Measurements from ENCODE around the gene CNRIP1. TPM values are rescaled to one million over a fixed set of nuclear protein-coding genes. Genes with fewer than 3 reads are reported as not detected.

CNRIP1 gene
- polyA plus RNA-seq, 2 of the 4 experiments (the other 2 are of a cell fraction), result 0.93 to 2.9 TPM

DNA sequence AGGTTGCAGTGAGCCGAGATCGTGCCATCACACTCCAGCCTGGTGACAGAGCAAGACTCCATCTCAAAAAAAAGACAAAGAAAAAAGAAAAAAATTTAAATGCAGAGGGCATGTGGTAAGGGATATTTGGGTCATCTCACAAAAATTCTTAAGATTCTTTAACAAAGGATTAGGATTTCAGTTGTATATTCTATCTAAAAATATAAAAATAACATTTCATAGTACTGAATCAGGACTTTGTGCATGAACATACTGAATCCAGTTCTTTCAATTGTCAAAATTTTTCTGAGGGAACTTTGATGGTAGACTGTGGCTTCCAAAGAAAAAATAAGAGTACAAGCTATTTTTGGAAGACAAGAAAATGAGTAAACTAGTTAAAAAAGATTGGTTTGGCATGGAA lies 60.9 kb downstream of the CNRIP1 start:
- no peak for FAIRE-seq
- CTCF ChIA-PET, result interaction anchor here (1.5 kb wide), 1 partner anchor 24 kb away, joined by 5 read pairs; no protein-coding TSS in a partner anchor
- POLR2A ChIA-PET, result no interaction called here
- Histone ChIP-seq H3K4me1 (peaks cover 6% of the 10 kb centered on the region), H3K27ac (no peak overlapping the region), H3K4me2 (no peak overlapping the region), H3K9me3 (no peaks in the 10 kb centered on the region), H3K4me3 (no peak overlapping the region)
- 95% methylated on average over 2 of the region's 2 CpGs for WGBS (ENCODE audit: missing lambda C conversion rate)
- ATAC-seq, result no peak
- TF ChIP-seq, protein P1, sequence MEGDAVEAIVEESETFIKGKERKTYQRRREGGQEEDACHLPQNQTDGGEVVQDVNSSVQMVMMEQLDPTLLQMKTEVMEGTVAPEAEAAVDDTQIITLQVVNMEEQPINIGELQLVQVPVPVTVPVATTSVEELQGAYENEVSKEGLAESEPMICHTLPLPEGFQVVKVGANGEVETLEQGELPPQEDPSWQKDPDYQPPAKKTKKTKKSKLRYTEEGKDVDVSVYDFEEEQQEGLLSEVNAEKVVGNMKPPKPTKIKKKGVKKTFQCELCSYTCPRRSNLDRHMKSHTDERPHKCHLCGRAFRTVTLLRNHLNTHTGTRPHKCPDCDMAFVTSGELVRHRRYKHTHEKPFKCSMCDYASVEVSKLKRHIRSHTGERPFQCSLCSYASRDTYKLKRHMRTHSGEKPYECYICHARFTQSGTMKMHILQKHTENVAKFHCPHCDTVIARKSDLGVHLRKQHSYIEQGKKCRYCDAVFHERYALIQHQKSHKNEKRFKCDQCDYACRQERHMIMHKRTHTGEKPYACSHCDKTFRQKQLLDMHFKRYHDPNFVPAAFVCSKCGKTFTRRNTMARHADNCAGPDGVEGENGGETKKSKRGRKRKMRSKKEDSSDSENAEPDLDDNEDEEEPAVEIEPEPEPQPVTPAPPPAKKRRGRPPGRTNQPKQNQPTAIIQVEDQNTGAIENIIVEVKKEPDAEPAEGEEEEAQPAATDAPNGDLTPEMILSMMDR (IDR thresholded peaks at IDR 0.05), result no peak
- no peak for TF ChIP-seq ZNF302 (CRISPR knock-in tag; IDR thresholded peaks at IDR 0.05)
- DNase-seq (ENCODE audit: low read depth in 1 of 2, low spot score in 1 of 2), result no peak

DNA sequence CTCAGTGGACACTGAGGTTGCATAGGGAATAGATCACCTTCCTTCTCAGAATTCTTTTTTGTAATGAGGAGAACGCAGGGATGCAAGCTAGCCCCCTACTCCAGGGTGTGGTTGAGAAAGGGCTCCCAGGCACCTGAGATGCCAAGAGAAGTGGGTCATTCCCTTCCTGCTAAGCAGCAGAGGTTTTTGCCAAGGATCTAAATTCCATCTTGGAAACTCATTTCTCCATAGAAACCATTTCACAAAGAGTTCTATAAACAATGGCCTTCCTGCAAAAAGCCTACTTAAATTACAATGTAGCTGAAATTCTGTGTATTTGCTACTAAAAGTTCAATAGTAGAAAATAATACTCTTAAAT lies 63.7 kb downstream of the CNRIP1 start:
- Histone ChIP-seq H3K9me3 (no peaks in the 10 kb centered on the region), H3K4me3 (no peak overlapping the region), H3K27ac (no peak overlapping the region), H3K4me1 (peaks cover 7% of the 10 kb centered on the region), H3K4me2 (no peak overlapping the region)
- ChIA-PET POLR2A (no interaction called here), CTCF (no interaction called here)
- FAIRE-seq (no peak), DNase-seq (ENCODE audit: low read depth in 1 of 2, low spot score in 1 of 2) (no peak), ATAC-seq (no peak)
- WGBS (ENCODE audit: missing lambda C conversion rate), result 94% methylated on average over 1 of the region's 1 CpG
- TF ChIP-seq, protein P2, sequence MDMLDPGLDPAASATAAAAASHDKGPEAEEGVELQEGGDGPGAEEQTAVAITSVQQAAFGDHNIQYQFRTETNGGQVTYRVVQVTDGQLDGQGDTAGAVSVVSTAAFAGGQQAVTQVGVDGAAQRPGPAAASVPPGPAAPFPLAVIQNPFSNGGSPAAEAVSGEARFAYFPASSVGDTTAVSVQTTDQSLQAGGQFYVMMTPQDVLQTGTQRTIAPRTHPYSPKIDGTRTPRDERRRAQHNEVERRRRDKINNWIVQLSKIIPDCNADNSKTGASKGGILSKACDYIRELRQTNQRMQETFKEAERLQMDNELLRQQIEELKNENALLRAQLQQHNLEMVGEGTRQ (IDR thresholded peaks at IDR 0.05), result no peak
- TF ChIP-seq ZSCAN20 (CRISPR knock-in tag; IDR thresholded peaks at IDR 0.05) (no peak), SMC3 (IDR thresholded peaks at IDR 0.05) (no peak), KDM1A (IDR thresholded peaks at IDR 0.05; ENCODE audit: low read depth) (no peak), RCOR1 (IDR thresholded peaks at IDR 0.05; ENCODE audit: low read depth, low read length) (no peak), CHD2 (IDR thresholded peaks at IDR 0.05; ENCODE audit: low read length, partially characterized antibody) (no peak), ZNF302 (CRISPR knock-in tag; IDR thresholded peaks at IDR 0.05) (no peak), HDAC2 (IDR thresholded peaks at IDR 0.05) (no peak), RAD21 (conservative IDR thresholded peaks at IDR 0.05 in 1 of 2, IDR thresholded peaks at IDR 0.05 in 1 of 2) (no peak)
- TF ChIP-seq, protein P3, sequence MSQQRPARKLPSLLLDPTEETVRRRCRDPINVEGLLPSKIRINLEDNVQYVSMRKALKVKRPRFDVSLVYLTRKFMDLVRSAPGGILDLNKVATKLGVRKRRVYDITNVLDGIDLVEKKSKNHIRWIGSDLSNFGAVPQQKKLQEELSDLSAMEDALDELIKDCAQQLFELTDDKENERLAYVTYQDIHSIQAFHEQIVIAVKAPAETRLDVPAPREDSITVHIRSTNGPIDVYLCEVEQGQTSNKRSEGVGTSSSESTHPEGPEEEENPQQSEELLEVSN (IDR thresholded peaks at IDR 0.05; ENCODE audit: borderline replicate concordance, low read depth), result no peak

GRCh38 chr2:68253219-68254068 lies 66.3 kb downstream of the CNRIP1 start:
- peak overlapping the region; percentile 92 for H3K4me2 ChIP-seq
- TF ChIP-seq HOXB13 (CRISPR knock-in tag; IDR thresholded peaks at IDR 0.05; ENCODE audit: low read depth), result no peak
- TF ChIP-seq, protein P4, sequence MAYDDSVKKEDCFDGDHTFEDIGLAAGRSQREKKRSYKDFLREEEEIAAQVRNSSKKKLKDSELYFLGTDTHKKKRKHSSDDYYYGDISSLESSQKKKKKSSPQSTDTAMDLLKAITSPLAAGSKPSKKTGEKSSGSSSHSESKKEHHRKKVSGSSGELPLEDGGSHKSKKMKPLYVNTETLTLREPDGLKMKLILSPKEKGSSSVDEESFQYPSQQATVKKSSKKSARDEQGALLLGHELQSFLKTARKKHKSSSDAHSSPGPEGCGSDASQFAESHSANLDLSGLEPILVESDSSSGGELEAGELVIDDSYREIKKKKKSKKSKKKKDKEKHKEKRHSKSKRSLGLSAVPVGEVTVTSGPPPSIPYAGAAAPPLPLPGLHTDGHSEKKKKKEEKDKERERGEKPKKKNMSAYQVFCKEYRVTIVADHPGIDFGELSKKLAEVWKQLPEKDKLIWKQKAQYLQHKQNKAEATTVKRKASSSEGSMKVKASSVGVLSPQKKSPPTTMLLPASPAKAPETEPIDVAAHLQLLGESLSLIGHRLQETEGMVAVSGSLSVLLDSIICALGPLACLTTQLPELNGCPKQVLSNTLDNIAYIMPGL (CRISPR knock-in tag; IDR thresholded peaks at IDR 0.05; ENCODE audit: borderline replicate concordance), result peak; percentile 28; the same call in 1 of the 2 replicates
- TF ChIP-seq EHF (CRISPR knock-in tag; IDR thresholded peaks at IDR 0.05), result no peak
- TF ChIP-seq CBX2 (IDR thresholded peaks at IDR 0.05; ENCODE audit: borderline replicate concordance, low read depth), result no peak
- no peak for TF ChIP-seq SREBF2 (IDR thresholded peaks at IDR 0.05)
- TF ChIP-seq TP53 (CRISPR knock-in tag; IDR thresholded peaks at IDR 0.05), result 0 out of 2 replicates have a peak, but pooled peaks have one; percentile 13
- no peak for TF ChIP-seq POLR2A (IDR thresholded peaks at IDR 0.05; ENCODE audit: low read length)
- TF ChIP-seq MYC (IDR thresholded peaks at IDR 0.05; ENCODE audit: borderline replicate concordance, low read length), result no peak
- no peak for TF ChIP-seq FOSB (CRISPR knock-in tag; IDR thresholded peaks at IDR 0.05)
- TF ChIP-seq NR3C1 (IDR thresholded peaks at IDR 0.05), result no peak
- TF ChIP-seq CEBPB (IDR thresholded peaks at IDR 0.05), result no peak
- no peak for TF ChIP-seq BHLHE40 (IDR thresholded peaks at IDR 0.05; ENCODE audit: low read depth, low read length)
- H3K27ac ChIP-seq, result peak overlapping the region; percentile 93 to 99
- WGBS (ENCODE audit: missing lambda C conversion rate), result 3% methylated on average over 15 of the region's 15 CpGs
- H3K9me3 ChIP-seq, result no peaks in the 10 kb centered on the region
- no peak for FAIRE-seq
- DNase-seq (ENCODE audit: low read depth in 1 of 2, low spot score in 1 of 2), result peak in 1 of 2 experiments; percentile 51
- ChIA-PET POLR2A (interaction anchor here (0.5 to 1.8 kb wide), 6 partner anchors 9 to 96 kb away, joined by 3 to 17 read pairs (median 6); partner anchors contain the start of gene PNO1), CTCF (interaction anchor here (1.1 to 3.5 kb wide), 4 partner anchors 29 to 187 kb away, joined by 3 to 13 read pairs (median 8); no protein-coding TSS in a partner anchor)
- H3K4me1 ChIP-seq, result peaks cover 29% of the 10 kb centered on the region
- peak overlapping the region; percentile 95 for H3K4me3 ChIP-seq
- ATAC-seq, result no peak

All from A549 (cell line).